Activated CD4-positive, alpha-beta T cell treated with anti-CD3 and anti-CD28 coated beads, Interleukin-2, amount 50 U/mL, for 16 hours (primary cell): Measurements from ENCODE around the gene RPL3.

Experiments
- DNase-seq: peaks from one replicate; pipeline ENCODE4 v3.0.0-alpha.2; 2020

The RPL3 gene

DNA sequence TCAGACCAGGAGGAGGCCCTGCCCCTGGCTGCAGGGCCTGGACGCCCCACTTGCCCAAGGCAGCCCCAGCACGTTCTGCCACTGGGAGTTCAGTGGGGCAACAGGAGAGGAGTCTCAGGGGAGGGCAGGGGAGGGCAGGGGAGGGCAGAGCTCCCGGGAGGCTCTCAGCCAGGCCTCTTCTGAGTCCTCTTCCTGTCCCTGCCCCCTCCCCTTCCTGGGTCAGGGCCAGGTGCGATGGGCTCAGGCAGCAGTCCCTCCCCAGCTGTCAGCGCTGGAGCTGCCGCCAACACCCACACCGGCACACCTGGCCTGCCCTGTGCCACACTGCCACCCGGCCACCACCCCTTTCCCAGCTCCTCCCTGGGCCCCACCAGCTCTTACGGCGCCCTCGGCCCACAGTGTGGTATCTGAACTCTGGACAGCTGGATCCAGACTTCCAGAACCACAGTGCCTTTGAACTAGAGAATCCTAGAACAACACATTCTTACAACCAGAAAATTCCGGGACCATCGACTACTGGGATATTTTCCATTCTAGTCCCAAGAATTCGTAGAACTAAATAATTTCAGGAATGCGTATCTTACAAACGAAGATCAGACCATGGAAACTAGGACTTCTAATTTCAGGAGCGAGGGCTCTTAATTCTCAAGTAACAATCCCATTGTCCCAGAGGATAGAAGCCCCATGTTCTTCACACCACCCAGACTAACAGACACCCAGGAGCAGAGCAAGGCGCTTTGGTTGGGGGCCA lies 21.8 kb downstream of the RPL3 start:
- DNase-seq, result no peak

DNA sequence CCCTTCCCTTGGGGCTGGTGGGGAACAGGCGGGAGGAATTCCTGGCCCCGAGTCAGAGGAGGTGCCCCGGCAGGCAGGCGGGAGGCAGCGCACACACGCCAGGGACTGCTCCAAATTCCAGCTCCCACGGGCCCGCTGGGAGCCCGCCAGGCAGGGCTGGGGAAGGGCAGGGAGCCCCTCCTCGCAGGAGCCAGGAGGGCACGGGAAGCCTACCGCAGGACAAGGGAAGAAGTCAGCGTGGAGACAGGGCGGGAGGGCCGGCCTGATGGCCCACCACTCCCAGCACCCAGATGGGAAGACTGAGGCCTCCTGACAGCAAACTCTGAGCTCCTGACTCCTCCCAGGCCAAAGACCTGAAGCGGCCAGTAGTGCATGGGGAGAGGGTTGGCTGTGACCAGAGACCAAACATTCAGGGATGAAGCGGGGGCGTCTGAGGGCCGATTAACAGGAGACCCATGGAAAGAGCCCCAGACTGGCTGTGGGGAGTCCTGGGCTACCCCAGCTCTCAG lies 22.4 kb downstream of the RPL3 start:
- DNase-seq, result no peak

DNA sequence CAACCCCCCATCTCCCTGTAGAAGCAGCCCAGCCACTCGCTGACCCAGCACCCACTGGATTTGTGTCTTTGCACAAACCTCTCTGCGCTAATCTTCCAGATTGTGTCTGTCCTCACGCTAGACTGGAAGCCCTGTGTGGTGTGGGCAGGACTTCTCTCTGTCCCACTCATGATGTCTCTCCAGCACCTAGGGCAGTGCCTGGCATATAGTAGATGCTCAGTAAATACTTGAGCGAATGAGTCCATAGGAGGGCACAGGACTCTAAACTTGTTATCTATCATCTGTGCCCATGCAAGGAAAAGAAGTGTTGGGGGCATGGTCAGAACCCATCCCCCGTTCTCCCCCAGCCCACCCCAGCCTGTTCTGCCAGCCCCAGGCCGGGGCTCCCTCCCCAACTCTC lies 22.9 kb downstream of the RPL3 start:
- DNase-seq, result no peak

DNA sequence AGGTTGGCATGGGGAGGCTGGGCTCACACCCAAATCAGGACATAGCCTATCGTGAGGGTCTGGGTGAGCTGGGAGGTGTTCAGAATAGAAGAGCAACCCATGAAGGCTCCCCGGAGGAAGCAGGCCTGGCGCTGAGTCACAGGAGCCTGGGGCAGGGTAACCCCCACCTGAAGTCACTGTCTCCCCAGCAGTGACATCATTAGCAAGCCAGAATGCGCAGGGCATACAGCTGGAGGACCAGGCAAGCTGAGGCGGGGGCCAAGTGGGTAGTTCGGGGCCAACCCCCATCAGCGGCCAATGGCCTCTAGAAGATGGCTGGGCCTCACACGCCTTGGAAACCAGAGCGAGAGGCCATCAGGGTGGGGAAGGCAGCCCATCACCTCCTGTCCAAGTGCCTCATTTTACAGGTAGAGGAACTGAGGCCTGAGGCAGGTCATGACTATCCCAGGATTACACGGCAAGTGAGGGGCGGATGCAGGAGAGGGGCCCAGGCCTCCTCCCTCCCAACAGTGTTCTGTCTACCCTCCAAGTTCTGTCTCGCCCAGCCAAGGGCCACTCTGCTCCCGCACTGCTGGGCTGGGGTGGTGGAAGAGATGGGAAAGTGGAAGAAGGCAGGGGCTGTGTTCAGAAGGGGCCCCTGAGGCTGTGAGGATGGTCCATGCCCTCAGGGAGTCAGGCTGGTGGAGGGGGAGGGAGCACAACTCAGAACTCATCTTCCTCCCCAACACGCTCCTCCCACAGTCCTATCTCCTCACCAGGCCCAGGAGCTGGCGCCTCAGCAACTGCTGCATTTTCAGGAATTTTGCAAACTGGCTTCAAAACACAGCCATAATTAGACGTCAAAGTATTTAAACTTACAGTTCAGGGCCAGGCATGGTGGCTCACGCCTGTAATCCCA lies 24.6 kb downstream of the RPL3 start:
- DNase-seq, result no peak

DNA sequence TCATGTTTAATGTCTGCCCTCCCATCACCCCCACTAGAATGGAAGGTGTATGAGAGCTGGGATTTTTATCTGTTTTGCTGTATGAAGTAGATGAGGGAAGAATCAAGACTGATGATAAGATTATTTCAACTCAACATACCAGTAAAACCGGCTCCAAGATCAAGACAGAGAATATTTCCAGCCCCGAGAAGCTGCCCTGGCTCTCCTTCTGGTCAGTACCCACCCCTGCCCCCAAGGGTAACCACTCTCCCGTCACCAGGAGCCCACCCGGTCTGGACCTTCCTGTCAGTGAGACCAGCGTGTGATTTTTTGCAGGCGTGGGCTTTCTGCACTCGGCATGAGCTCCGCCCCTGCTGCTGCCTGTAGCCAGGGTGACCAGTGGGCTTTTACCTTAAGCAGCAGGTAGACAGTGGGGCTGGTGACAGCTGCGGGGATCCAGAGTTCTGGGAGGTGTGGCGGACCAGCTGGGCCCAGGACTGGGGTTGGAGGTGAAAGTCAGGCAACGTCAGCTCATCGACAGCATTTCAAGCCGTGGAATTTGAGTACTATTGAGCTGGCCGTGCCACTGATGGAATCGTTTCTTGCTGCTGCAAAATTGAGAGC lies 25.6 kb downstream of the RPL3 start:
- no peak for DNase-seq

DNA sequence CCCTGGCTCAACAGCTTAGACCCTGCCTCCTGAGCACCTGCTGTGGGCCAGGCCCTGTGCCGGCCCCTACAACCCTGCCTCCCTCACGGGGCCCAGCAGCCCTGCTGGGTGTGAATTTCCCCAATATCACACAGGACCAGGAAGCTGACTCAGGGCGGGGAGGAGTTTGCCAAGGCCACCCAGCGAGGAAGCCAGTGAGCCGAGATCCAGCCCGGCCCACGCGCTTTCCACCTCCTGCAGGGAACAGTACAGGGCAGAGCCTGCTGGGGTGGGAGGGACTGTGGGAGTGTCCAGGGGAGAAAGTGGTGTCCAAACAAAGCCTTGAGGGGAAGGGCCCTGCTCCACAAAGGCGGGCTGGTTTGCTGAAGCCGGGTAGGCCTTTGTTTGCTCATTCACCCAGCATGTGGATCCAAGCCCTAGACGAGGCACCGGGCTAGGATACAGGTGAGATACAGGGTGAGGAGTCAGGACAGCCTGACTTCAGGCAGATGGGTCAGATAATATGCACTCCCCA lies 26.8 kb downstream of the RPL3 start:
- no peak for DNase-seq

DNA sequence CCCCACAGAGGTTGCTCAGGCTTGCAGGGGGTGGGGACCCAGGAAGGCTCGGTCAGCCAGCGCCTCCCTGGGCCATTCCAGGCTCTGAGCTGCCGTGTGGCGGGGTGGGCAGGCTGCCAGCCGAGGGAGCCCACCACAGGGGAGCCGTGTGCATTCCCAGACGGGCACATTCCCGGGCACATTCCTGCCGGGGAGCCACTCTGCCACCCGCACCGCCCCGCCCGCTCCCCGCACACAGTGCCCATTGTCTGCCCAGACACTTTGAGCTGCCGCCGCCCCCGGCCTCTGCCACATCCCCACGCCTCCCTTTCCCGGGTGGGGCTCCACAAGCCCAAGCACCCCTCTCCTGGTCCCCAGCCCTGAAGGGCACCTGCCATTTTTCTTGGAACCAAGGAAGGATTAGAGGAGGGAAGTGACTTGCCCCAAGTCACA lies 27.4 kb downstream of the RPL3 start:
- DNase-seq, result no peak

DNA sequence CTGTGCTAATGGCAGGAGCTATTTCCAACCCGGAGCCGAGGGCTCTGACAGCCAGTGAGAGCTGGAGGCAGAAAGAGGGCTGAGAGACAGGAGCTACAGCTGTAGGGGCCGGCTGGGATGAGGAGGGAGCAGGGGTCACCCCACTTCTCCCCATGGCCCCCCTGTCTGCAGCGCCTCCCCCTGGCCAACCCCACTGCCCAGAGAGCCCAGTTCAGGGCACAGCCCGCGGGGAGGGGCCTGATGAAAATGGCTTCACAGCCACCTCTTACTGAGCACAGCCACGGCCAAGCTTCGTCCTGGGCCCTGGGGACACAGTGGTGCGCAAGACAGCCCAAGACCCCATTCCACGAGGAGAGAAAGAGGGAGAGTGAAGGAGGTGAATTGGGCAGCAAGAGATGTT lies 27.9 kb downstream of the RPL3 start:
- DNase-seq, result no peak

DNA sequence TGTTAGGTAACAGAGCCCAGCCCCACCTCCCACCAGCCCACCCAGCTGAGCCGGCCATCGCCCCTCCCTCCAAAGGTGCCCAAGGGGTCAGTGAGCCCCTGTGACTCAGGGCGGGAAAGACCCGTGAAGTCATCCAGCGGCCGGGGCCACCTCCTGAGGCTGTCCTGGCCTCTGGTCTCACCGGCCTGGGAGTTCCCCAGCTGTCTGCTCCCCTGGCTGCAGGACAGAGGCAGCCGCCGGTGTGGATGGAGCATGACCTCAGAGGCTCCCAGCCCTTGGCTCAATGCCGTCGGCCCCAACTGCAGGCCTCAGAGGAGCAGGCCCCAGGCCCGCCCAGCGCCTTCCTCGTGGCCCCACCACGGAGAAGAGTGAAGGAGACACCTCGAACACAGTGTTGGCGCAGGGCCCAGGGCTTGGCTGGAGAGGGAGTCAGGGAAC lies 28.7 kb downstream of the RPL3 start:
- DNase-seq, result no peak

DNA sequence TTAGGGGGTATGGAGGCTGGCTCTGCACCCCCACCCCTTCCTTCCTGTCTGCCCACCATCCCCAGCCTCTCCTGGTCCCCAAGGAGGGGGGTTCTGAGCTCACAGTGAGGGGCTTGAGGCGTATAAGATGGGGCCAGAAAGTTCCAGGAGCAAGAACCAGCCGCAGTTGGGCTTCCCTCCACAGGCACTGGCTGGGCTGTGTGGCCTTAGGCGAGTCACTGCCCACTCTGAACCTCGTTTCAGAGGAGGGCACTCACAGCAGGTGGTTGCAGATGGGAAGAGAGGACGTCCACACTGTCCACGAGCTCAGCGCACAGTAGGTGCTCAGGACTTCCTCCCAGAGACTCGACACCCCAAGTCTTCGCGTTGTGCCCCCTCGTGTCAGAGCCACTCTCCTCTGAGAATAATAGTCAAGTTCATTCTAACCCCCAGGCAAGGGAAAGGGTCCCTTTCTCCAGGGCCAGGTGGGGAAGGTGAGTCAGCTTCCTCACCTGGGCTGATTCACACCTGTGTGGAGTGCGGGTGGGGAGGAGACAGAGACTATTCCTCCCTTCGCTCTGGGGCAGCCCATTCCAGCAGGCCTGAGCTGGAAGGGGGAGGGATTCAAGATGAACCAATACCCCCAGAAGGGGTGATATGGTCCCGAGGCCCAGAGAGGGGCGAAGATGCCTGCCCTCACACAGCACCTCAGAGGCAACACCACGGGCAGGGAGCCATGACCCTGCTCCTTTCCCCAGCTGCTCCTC lies 29.3 kb downstream of the RPL3 start:
- DNase-seq, result no peak

DNA sequence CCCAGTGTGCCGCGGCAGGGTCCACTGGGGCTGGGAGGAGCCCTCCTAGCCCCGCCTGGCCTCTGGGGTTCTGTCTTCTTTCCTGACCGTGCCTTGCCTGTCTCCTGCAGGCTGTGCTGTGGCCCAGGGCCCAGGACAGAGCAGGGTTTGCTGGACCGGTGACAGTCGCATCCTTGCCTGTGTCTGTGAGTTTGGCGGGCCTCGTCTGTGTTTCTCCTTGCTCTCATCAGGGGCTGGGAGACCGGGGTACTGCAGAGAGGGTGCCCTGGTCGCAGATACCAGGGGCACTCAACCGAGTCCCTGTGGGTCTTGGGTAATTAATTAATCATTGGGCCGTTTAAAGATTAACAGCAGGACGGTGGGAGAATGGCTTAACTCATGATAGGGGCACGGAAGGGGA lies 29.9 kb downstream of the RPL3 start:
- DNase-seq, result no peak

DNA sequence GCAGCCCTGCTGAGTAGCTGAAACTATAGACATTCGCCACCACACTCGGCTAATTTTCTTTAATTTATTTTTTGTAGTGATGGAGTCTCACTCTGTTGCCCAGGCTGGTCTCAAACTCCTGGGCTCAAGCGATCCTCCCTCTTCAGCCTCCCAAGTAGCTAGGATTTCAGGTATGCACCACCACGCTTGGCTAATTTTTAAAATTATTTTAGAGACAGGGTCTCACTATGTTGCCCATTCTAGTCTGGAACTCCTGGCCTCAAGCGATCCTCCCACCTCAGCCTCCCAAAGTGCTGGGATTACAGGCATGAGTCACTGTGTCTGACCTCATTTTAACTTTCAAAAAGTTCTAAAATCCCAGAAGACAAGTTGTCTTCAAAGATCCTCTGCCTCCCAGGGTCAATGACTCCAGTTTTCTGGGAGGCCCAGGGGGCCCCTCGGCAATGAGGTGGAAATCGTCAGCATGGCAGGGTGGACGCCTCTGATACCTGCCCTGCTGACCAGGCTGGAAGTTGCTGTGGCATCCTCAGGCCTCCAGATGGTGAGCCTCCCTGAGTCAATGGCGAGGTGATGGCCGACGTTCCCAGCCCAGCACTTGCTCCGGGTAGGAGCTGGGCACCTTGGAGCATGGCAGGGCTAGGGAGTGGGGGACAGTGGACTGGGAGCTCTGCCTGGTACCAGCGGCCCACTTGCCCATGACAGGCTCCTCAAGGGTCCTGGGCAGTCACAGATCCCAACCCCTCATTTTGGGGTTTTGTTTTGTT lies 31.1 kb downstream of the RPL3 start:
- no peak for DNase-seq

DNA sequence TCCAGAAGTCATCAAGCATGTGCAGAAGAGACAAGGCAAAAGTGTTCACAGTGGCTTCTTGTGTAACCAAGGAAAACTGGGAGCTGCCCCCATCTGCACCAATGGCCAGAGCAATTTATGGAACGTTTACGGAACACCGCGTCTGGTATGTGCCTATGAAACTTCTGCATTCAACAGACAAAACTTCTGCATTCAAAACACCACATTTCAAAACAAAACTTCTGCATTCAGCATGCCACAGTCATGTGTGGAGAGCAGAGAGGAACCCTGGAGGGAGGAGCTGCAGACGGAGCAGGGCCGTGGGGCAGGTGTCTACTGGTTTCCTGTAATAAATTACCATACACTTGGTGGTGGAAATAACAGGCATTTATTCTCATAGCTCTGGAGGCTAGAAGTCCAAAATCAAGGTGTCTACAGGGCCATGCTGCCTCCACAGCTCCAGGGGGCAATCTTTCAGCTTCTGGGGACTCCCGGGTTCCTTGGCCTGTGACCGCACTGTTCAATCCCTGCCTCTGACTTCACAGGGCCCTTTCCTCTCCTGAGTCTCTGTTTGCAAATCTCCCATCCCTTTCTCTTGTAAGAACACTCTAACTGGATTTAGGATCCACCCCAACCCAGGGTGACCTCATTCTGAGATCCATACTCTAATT lies 32.2 kb downstream of the RPL3 start:
- no peak for DNase-seq

DNA sequence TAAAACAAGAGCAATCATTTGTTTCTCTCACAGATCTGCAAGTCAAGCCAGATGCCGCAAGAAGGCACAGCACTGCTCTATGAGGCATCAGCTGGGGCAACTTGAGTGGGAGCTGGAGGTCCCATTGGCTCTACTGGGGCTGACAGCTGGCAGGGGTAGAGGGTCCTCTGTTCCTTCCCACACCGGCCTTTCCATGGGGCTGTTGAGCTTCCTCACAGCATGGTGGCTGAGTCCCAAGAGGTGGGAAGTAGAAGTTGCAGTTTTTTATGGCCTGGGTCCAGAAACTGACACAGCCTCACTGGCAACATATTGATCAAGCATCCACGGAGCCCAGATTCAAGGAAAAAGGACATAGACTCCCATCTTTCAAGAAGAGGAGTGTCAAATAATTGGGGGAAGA lies 34.4 kb downstream of the RPL3 start:
- no peak for DNase-seq

DNA sequence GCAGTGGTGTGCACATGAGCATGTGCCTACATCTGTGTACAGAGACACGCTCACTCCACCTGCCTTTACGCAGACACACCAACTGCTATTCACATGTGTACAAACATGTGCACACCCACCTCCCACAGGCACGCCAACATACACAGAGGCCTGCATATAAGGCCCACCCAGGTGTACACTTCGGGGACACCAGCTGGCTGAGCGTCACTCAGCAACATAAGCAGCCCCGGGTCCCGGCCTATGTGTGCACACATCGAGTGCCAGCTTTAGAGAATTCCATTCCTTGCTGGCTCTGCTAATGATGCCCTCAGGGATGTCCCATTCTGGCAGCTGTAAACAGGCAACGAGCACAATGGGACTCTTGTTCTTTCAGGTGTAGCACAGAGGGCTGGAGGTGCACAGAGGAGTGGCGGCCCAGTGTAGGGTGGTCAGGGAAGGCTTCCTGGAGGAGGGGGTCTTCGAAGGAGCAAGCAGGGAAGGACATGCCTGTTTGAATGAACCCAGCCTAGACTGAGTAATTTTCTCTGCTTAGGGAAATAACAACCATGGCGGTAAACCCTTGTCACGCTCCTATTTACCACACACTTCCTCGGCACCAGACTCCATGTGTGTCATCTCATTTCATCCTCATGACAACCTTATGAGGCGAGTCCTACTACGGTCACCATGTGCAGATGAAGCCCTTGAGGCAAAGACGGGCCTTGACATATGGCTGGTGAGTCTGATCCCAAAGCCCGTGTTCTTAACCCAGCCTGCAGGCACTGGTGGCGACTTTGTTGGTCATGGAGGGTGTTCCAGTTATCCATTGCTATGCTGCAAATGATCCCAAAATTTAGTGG lies 35.1 kb downstream of the RPL3 start:
- DNase-seq, result no peak

DNA sequence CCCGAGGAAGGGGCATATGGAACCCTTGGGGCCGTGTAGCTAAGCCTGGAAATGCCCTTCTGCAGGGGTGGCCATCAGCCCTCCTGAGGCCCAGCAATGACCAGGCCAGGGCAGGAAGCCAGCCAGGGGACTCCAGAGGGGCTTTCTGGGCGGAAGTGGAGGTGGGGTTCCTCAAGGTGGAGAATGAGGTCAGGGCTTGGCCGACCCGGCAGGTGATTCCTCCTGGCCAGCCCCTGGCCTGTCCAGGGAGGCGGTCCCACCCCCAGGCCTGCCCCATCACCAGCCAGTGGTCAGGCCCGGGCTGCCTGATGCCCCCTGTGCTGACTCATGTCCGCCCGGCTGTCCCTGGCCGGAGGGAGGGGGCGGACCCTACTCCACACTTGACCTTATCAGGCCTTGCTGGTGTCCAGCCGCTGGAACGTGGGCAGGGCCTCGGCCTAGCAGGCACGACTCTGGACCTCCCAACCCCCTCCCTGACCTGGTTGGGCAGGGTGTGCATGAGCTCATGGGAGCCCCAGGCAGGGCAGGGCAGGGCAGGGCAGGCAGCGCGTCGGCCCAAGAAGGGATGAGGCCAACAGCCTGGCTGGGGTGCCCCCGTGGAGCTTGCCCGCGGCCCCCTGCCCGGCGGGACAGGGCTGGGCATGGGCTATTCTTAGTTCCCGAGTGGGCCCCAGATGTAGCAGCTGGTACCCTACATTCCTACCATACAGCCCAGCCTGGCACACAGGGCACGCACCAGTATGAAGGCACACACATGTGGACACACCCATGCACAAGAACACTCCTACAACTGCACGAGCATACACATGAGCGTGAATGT lies 35.9 kb downstream of the RPL3 start:
- no peak for DNase-seq

DNA sequence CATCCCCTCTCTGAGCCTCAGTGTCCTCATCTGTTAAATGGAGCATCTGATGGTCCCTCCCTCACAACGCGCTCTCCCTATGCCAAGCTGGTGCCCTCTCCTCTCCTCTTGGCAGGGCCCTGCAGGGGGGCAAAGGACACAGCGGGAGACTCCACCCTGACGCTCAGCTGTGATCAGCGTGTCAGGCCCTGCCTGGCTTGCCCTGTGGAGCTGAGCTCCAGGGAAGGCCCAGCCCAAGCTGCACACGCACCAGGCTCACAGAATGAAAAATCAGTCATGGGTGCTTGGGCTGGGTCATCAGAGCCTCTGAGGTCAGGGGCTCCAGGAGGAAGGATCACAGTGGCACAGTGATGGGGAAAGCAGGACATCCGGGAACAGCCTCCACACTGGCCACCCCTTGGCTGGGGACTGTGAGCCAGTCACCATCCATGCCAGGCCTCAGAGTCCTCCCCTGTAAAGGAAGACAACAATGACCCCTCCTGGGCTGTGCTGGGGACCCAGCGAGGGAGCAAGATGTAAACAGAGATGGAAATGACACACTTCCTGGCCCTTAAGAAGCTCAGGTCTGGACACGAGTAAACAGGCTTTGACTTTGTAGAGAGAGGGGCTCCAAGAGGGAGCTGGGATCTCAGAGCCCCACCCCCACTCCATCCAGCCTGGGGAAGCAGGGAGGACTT lies 36.6 kb downstream of the RPL3 start:
- no peak for DNase-seq

DNA sequence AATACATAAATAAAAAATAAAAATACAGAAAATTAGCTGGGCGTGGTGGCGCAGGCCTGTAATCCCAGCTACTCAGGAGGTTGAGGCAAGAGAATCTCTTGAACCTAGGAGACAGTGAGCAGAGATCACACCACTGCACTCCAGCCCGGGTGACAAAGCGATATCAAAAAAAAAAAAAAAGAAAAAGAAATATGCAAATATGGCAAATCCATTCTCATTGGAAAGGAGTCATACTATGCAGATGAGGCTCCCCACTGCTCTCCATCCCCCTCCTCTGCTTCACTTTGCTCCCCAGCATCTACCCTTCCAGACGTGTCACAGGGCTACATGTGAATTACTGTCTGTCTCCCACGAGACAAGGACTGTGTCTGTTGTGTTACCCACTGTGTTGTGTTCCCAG lies 38.3 kb downstream of the RPL3 start:
- no peak for DNase-seq

DNA sequence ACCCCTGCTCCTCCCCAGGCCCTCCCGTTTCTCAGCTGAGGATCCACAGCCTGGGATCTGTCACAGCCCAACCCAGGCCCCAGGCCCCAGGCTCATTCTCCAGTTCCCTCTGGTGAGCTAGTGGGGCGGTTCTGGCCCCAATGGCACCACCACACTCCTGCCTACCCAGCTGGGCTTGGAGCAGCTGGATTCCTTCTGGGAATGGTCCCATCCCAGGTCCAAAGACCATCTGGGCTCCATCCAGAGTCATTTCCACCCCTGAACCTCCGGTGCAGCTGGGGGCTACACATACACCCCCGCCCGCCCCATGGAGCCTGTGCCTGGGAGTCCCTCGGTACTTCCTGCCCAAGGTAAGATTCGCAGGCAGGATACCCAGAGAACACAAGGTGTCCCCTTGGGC lies 39.2 kb downstream of the RPL3 start:
- DNase-seq, result no peak
